ENCODE results near the gene PRRC2B. TPM values are rescaled to one million over a fixed set of nuclear protein-coding genes. Genes with fewer than 3 reads are reported as not detected.

PRRC2B gene
- total and polyA plus RNA-seq, 4 donors: 39.4 to 171 (median 91.4) TPM

DNA sequence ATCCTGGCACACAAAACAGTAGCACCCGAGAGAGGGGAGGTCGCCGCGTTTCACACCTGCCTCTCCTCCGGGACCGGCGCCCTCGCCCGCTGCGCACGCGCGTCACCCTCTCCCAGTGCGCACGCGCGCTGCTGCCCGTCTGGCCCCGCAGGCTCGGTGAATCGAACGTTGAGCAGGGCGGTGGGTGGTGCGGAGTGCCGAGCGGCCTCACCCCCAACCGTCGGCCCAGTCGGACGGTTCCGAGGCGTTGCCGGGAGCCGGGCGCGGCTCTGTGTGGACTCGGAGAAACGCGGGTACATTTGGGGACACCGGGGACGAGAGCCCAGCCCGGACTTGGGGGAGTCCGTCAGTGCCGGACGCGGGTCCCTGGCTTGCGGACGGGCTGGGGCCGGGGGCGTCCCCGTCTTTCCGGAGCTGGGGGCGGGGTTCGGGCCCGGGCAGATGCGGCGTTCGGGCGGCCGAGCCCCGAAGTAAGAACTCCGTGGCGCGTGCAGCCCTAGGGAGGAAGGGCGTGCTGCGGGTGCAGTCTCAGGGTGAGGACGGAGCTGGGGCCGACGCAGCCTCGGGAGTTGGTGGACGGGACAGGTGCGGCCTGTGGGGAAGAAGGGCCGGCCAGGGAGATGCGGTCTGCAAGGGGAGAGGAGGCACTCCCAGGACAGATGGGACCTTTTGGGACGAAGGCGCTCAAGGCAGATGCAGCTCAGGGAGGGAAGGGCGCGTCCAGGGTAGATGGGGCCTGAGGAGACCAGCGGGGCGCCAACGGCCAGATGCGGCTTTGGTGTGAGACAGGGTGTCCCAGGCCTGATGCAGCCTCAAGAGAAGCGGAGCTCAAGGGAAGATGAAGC is 109.1 kb downstream of the PRRC2B start, which contains the start of gene POMT1:
Gene POMT1, plus strand, starts transcription at position 138 of the 845 bp plus-strand sequence. CDS start 1,301 bp downstream, outside the sequence.
- Histone ChIP-seq H3K4me1 (ENCODE audit: control insufficient read depth in 5 of 5, insufficient read depth in 5 of 5, low read length in 5 of 5) (peaks cover 0 to 11% (median 10%) of the 10 kb centered on the region in 5 donors), H3K27ac (ENCODE audit: low read depth in 1 of 2, low read length in 1 of 2) (peak within 1 kb of the TSS; percentile 57 to 68), H3K9me3 (ENCODE audit: control insufficient read depth in 4 of 4, insufficient read depth in 3 of 4, low read length in 3 of 4) (no peaks in the 10 kb centered on the region), H3K36me3 (ENCODE audit: control insufficient read depth in 4 of 4, insufficient read depth in 4 of 4, low read length in 4 of 4) (peaks cover 0 to 21% (median 13%) of the 10 kb centered on the region in 4 donors), H3K4me3 (peak within 1 kb of the TSS; percentile 71), H3K27me3 (ENCODE audit: control insufficient read depth in 3 of 3, insufficient read depth in 3 of 3, low read length in 2 of 3) (no peaks in the 10 kb centered on the region), H3K9ac (ENCODE audit: insufficient read depth in 1 of 2, low read length in 2 of 2) (peak within 1 kb of the TSS in 1 of 2 donors; percentile 73)
- DNase-seq (peak; percentile 87 to 88 (median 87)), ATAC-seq (ENCODE audit: insufficient read depth, low FRiP score) (peak; percentile 94)
- TF ChIP-seq CTCF (IDR thresholded peaks at IDR 0.05; ENCODE audit: control extremely low read depth, extremely low read depth): no peak
- WGBS, 2 donors: 0% methylated on average over 72 to 83 of the region's 83 CpGs

GRCh38 chr9:131503626-131504465 is 110.0 kb downstream of the PRRC2B start:
- Histone ChIP-seq H3K9me3 (ENCODE audit: control insufficient read depth in 4 of 4, insufficient read depth in 3 of 4, low read length in 3 of 4) (no peaks in the 10 kb centered on the region), H3K27ac (ENCODE audit: low read depth in 1 of 2, low read length in 1 of 2) (no peak overlapping the region), H3K9ac (ENCODE audit: insufficient read depth in 1 of 2, low read length in 2 of 2) (peak overlapping the region in 1 of 2 donors; percentile 73), H3K4me1 (ENCODE audit: control insufficient read depth in 5 of 5, insufficient read depth in 5 of 5, low read length in 5 of 5) (peaks cover 0 to 11% (median 10%) of the 10 kb centered on the region in 5 donors), H3K4me3 (peak overlapping the region; percentile 71), H3K27me3 (ENCODE audit: control insufficient read depth in 3 of 3, insufficient read depth in 3 of 3, low read length in 2 of 3) (no peaks in the 10 kb centered on the region), H3K36me3 (ENCODE audit: control insufficient read depth in 4 of 4, insufficient read depth in 4 of 4, low read length in 4 of 4) (peaks cover 0 to 18% (median 9%) of the 10 kb centered on the region in 4 donors)
- 25 to 34% methylated on average over 32 of the region's 32 CpGs for WGBS, 2 donors
- DNase-seq (no peak), ATAC-seq (ENCODE audit: insufficient read depth, low FRiP score) (no peak)
- TF ChIP-seq CTCF (IDR thresholded peaks at IDR 0.05; ENCODE audit: control extremely low read depth, extremely low read depth): no peak

- no peaks in the 10 kb centered on the region for H3K27me3 ChIP-seq (ENCODE audit: control insufficient read depth in 3 of 3, insufficient read depth in 3 of 3, low read length in 2 of 3)
- H3K9ac ChIP-seq (ENCODE audit: insufficient read depth in 1 of 2, low read length in 2 of 2): no peak overlapping the region
- H3K27ac ChIP-seq (ENCODE audit: low read depth in 1 of 2, low read length in 1 of 2): no peak overlapping the region
- peaks cover 0 to 13% (median 9%) of the 10 kb centered on the region in 4 donors for H3K36me3 ChIP-seq (ENCODE audit: control insufficient read depth in 4 of 4, insufficient read depth in 4 of 4, low read length in 4 of 4)
- TF ChIP-seq CTCF (IDR thresholded peaks at IDR 0.05; ENCODE audit: control extremely low read depth, extremely low read depth): no peak
- WGBS, 2 donors: 92 to 97% methylated on average over 8 of the region's 8 CpGs
- no peak overlapping the region for H3K4me3 ChIP-seq
- no peak for DNase-seq
- H3K4me1 ChIP-seq (ENCODE audit: control insufficient read depth in 5 of 5, insufficient read depth in 5 of 5, low read length in 5 of 5): peaks cover 0 to 11% (median 10%) of the 10 kb centered on the region in 5 donors
- H3K9me3 ChIP-seq (ENCODE audit: control insufficient read depth in 4 of 4, insufficient read depth in 3 of 4, low read length in 3 of 4): no peaks in the 10 kb centered on the region
- no peak for ATAC-seq (ENCODE audit: insufficient read depth, low FRiP score)
These were observed 111.1 kb downstream of the PRRC2B start for GRCh38 chr9:131505012-131505411.
